ENCODE measurements around the gene GNA15.

Gene GNA15

DNA sequence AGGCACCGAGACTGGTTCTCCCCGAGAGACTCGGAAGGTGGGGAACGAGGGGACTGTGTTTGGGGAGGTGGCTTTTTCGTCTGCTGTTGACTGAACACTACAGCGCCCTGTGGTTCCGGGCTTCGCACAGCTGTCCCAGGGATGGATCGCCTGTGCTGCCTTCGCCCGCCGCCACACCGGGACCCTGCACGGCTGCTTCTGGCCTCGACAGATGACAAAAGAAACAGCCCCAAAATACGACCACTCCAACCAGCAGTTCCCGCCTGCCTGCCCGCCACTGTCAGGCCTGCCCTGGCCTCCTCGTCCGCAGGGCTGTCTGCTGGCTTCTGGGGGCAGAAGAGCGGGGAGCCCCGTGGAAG, 13.3 kb upstream of the GNA15 start:
- TF ChIP-seq, protein P1, sequence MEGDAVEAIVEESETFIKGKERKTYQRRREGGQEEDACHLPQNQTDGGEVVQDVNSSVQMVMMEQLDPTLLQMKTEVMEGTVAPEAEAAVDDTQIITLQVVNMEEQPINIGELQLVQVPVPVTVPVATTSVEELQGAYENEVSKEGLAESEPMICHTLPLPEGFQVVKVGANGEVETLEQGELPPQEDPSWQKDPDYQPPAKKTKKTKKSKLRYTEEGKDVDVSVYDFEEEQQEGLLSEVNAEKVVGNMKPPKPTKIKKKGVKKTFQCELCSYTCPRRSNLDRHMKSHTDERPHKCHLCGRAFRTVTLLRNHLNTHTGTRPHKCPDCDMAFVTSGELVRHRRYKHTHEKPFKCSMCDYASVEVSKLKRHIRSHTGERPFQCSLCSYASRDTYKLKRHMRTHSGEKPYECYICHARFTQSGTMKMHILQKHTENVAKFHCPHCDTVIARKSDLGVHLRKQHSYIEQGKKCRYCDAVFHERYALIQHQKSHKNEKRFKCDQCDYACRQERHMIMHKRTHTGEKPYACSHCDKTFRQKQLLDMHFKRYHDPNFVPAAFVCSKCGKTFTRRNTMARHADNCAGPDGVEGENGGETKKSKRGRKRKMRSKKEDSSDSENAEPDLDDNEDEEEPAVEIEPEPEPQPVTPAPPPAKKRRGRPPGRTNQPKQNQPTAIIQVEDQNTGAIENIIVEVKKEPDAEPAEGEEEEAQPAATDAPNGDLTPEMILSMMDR (IDR thresholded peaks at IDR 0.05; ENCODE audit: low read length, missing control alignments) = no peak
- no peak overlapping the region for H3K4me3 ChIP-seq (replicated peaks; ENCODE audit: low read depth, low read length)
- no peak for DNase-seq (ENCODE audit: low read depth)

DNA sequence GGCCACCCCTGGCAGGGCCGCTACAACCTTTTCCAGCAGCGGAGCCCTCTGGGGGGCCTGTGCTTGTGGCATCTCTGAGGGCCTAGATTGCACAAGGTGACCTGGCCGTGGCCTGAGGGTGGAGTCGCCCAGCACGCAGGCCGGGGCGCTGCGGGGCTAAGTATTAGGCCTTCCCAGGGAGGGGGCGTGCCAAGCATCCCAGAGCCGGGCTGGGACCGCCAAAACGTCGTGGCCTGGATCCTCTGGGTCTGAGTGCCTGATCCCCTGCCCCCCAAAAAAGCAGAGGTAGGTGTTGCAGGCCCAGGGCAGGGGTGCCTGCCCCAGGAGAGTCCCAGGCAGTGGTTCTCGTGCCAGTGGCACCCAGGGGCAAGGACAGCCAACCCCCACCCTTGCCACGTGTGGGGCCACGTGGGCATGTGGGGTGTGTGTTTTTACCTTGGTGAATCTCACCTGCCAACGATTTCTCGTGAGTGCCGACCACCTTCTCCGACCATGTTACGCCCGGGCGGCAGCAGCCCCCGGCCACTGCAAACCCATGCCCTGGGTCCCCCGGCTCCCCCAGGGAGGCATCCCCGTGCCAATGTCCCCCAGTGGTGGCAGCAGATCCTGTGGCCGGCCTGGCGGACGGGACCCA, 12.6 kb upstream of the GNA15 start:
- no peak overlapping the region for H3K4me3 ChIP-seq (replicated peaks; ENCODE audit: low read depth, low read length)
- no peak for DNase-seq (ENCODE audit: low read depth)
- TF ChIP-seq, protein P1 (IDR thresholded peaks at IDR 0.05; ENCODE audit: low read length, missing control alignments) = no peak

DNA sequence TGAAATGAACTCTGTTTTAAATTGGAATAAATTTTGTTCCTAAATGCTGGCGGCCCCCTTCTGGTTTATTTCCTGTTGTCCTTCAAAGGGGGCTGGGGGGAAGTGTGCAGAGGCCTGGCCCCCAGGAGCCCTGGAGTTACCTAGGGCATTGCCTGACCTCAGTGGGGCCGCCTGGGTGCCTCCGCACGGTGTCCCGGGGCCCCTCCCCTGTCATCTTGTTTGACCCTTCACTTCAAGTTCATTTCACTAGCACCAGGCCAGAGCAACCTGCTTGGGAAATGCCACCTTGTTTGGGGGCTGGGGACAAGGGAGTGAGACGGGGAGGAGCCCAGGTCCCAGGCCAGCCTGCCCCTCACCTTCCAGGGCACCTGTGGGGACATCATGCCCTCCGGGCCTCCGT, 11.9 kb upstream of the GNA15 start:
- TF ChIP-seq, protein P1 (IDR thresholded peaks at IDR 0.05; ENCODE audit: low read length, missing control alignments) = no peak

DNA sequence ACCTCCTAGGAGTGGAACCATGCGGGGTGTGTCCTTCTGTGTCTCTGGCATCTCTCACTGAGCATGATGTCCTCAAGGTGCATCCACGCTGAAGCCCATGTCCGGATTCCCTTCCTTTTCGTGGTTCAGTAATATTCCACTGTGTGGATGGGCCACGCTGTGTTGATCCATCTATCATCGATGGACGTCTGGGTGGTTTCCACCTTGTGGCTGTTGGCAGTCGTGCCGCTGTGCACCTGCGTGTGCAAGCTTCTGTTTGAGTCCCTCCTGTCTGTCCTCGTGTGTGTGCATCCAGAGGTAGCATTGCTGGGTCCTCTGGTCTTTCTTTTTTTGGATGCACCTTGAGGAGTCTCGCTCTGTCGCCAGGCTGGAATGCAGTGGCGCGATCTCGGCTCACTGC, 11.2 kb upstream of the GNA15 start:
- no peak for DNase-seq (ENCODE audit: low read depth)
- H3K4me3 ChIP-seq (replicated peaks; ENCODE audit: low read depth, low read length) = no peak overlapping the region
- TF ChIP-seq, protein P1 (IDR thresholded peaks at IDR 0.05; ENCODE audit: low read length, missing control alignments) = no peak

More for the DNA sequence above, 11.9 kb upstream of the GNA15 start:
- no peak for DNase-seq (ENCODE audit: low read depth)
- no peak overlapping the region for H3K4me3 ChIP-seq (replicated peaks; ENCODE audit: low read depth, low read length)

DNA sequence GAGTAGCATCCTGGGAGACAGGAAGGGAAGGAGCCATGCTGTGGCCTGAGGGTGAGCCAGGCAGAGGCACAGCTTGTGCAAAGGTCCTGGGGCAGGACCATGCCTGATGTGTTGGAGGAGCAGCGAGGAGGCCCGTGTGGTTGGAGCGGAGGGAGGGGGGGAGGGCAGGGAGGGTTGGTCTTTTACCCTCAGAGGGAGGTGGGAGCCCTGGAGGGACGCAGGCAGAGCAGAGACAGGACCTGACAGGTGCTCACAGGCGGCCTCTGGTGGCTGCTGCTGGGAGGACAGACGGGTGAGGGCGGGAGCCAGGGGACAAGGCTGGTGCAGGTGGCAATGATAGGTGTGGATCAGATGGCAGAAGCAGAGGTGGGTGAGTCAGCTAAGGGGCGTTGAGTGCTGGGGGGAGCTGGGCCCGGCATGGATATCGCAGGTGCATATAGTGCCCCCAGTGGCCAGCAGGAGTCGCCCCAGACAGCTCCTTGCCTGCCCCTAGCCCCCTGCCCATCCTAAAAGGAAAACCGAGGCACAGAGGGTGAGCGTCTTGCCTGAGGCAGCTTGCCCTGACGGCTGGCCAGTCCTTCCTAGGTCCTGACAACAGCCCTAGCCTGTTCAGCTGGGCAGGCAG, 9.8 kb upstream of the GNA15 start:
- peak; percentile 52 for DNase-seq (ENCODE audit: low read depth)
- TF ChIP-seq, protein P1 (IDR thresholded peaks at IDR 0.05; ENCODE audit: low read length, missing control alignments) = peak; percentile 81
- no peak overlapping the region for H3K4me3 ChIP-seq (replicated peaks; ENCODE audit: low read depth, low read length)

DNA sequence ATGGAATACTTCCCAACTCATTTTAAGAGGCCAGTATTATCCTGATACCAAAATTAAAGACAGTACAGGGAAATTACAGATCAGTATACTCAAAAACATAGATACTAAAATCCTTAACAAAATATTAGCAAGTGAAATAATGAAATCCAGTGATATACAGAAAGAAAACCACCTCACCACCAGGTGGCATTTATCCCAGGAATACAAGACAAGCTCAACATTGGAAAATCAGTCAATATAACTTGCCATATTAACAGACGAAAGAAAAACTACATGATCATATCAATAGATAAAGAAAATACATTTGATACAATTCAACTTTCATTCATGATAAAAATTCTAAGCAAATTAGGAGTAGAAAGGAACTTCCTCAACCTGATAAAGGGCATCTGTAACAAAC, 6.7 kb upstream of the GNA15 start:
- TF ChIP-seq, protein P1 (IDR thresholded peaks at IDR 0.05; ENCODE audit: low read length, missing control alignments) = peak; percentile 68
- peak; percentile 85 for DNase-seq (ENCODE audit: low read depth)
- H3K4me3 ChIP-seq (replicated peaks; ENCODE audit: low read depth, low read length) = no peak overlapping the region

DNA sequence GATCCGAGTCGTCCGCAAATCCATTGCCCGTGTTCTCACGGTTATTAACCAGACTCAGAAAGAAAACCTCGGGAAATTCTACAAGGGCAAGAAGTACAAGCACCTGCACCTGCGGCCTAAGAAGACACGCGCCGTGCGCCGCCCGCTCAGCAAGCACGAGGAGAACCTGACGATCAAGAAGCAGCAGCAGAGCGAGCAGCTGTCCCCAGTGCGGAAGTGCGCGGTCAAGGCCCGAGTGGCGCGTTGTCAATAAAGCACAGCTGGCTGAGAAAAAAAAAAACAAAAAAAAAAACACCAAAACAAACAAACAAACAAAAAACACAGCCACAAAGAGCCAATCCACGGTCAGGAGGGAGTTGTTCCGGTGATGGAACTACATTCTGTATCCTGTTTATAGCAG, 4.7 kb upstream of the GNA15 start:
- DNase-seq (ENCODE audit: low read depth) = no peak
- TF ChIP-seq, protein P1 (IDR thresholded peaks at IDR 0.05; ENCODE audit: low read length, missing control alignments) = no peak
- H3K4me3 ChIP-seq (replicated peaks; ENCODE audit: low read depth, low read length) = no peak overlapping the region

All from fibroblast of pulmonary artery (primary cell).